GM12875 (cell line): ENCODE results near the gene TTC39B.

Experiments
- H3K4me3 ChIP-seq: one replicate; pipeline ENCODE4 v1.5.1; 2011; ENCODE audit warnings: low read depth, low read length, control low read depth
- TF ChIP-seq, protein P1 (sequence below): IDR thresholded peaks from 2 replicates; pipeline ENCODE4 v1.5.1; 2011; ENCODE audit warnings: low read depth, mild to moderate bottlenecking, control low read depth, inconsistent platforms, low read length, moderate library complexity, borderline replicate concordance; ENCODE audit not compliant: insufficient read depth

The TTC39B gene

DNA sequence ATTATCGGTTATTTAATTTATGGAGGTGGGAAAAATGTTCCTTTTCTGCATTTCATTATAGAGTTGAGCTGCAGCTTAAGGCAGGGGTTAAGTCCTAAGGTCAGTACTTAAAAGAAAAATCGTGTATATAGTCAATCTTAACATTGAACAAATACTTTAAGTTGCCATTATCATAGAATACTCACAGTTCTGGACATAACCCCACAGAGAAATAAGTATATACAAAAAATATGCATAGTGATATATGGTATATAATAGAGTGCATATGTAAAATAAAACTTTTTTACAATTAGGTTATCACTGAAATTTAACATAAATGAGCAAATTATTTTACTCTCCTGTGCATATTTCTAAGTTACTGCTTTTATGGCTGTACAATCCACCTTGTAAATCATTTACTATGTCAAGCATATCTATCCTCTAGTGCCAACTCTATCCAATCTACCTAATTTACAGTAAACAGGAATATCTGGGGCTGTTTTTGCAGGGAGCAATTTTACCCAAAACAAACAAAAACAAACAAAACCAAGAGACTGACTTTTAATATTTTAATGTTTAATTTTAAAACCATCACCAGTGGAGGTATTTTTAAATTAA lies 28.8 kb downstream of the TTC39B start:
- TF ChIP-seq, protein P1, sequence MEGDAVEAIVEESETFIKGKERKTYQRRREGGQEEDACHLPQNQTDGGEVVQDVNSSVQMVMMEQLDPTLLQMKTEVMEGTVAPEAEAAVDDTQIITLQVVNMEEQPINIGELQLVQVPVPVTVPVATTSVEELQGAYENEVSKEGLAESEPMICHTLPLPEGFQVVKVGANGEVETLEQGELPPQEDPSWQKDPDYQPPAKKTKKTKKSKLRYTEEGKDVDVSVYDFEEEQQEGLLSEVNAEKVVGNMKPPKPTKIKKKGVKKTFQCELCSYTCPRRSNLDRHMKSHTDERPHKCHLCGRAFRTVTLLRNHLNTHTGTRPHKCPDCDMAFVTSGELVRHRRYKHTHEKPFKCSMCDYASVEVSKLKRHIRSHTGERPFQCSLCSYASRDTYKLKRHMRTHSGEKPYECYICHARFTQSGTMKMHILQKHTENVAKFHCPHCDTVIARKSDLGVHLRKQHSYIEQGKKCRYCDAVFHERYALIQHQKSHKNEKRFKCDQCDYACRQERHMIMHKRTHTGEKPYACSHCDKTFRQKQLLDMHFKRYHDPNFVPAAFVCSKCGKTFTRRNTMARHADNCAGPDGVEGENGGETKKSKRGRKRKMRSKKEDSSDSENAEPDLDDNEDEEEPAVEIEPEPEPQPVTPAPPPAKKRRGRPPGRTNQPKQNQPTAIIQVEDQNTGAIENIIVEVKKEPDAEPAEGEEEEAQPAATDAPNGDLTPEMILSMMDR, result no peak
- H3K4me3 ChIP-seq, result no peak overlapping the region

DNA sequence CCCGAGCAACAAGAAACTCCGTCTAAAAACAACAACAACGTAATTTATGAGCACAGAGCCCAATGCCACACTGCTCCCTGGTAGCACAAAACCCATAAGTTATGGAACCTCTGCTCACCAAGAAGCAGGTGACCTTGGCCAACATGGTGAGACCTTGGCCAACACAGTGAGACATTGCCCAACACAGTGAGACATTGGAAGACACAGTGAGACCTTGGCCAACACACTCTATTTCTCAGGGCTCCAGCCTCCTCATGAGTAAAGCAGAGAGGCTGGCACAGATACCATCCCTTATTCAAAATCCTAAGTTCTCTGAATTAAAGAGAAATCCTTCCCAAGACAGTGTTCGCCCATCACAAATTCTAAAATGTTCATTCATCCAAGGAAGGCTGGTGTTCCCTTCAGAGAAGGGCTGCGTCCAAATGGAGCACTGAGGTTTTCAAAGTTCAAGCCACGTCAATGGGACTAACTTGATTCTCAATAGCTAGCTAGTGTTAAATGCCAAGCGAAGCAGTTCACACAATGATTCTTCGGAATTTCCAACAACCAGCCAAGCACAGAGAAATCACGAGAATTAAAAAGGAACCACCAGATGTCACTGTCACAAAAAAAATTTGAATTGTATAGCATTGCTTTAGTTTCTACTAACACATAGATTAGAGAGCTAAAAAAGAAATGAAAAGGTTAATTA lies 29.5 kb downstream of the TTC39B start:
- TF ChIP-seq, protein P1, result no peak
- H3K4me3 ChIP-seq, result no peak overlapping the region

DNA sequence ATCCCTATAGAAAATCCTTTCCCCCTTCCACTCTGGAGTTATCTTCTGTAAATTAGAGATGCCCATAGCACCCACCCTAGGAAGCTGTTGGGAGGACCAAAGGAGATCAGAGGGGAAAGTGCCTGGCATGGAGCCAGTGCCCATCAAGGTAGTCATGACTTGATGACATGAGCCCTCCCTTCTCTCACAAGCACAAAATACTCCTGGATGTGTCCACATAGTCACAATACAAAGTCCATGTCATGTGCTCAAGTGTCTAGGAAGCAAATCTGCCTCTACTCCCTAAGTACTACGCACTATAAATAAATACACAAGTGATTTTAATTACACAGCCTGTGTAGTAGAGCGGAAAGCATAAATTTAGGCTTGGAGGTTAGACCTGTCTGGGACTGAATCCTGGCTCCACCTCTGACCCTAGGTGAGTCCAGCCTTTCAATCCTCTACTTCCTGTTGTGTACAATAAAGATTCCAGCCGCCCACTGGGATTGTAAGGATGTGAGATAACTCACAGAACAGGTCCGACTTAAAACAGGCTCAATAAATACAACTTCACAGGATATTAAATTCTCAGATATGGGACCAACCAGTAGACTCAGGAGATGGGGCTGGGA lies 30.6 kb downstream of the TTC39B start:
- H3K4me3 ChIP-seq, result no peak overlapping the region
- TF ChIP-seq, protein P1, result no peak

DNA sequence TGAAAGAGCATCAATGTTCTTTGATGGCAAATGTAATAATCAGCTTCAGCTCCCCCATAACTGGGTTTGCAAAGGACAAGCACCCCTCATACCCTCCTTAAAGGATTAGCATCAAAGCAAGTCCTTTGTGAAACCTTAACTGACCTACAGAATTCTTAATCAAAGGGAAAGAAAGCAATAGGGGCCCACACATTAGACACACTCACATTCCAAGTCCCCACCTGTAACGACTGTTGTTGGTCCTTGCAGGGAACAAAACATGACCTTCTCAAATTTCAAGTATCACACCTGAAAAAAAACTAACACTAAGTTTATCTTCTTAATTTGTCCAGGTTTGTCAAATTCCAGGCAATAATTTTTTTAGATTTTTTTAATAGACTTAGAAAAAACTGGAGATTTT lies 32.6 kb downstream of the TTC39B start:
- TF ChIP-seq, protein P1, result no peak
- no peak overlapping the region for H3K4me3 ChIP-seq

DNA sequence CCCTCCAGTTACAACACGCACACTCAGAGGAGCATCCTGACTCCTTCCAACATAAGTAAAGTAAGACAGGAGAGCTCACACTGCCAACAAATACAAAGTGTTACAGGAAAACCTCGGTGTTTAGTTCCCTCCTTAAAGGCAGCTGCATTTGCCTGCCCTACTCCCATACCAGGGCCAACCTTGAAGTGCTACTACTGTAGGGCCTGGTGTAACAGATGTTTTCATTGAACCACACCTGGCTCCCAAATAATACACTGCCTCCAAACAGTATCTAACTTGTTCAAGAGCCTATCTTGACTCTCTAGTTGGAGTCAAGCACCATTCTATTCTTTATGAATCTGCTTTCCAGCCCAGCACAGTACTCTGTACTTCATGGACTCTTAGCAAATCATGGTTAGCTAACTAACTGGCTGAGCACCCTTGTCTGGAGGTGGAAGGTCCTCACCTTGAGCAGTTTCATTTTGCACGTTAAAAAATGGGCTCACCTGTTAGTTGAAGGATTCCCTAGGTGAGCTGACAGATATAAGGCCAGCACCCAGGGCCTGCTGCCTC lies 34.6 kb downstream of the TTC39B start:
- no peak overlapping the region for H3K4me3 ChIP-seq
- TF ChIP-seq, protein P1, result no peak

DNA sequence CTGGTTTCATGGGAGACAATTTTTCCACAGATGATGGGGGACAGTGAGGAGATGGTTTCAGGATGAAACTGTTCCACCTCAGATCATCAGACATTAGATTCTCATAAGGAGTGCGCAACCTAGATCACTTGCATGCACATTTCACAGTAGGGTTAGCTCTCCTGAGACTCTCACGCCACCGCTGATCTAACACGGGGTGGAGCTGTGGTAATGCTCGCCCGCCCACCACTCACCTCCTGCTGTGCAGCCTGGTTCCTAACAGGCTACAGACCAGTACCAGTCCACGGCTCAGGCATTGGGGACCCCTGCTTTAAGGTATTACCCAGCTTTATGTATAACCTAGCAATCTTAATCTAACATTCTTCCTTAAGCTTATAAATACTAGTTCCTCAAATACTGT lies 35.6 kb downstream of the TTC39B start:
- TF ChIP-seq, protein P1, result no peak
- no peak overlapping the region for H3K4me3 ChIP-seq

DNA sequence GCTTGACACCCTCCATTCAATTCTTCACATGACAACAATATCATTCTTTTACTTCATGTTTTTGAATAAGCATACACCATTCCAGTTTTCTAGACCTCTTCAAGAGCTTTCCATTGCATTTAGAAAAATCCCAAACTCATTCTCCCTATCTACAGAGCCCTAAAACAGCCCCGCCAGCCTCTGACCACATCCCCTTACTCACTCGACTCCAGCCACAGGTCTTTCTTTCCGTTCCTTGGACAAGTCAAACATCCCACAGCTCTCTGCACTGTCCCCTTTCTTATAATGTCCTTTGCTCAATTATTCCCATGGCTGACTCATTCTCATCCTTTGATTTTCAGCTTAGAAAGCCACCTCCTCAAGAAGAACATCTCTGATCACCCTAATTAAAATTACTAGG lies 38.2 kb downstream of the TTC39B start:
- TF ChIP-seq, protein P1, result no peak

More for the DNA sequence above, 38.2 kb downstream of the TTC39B start:
- H3K4me3 ChIP-seq, result no peak overlapping the region
